ENCODE measurements around the gene SPNS2. TPM values are rescaled to one million over a fixed set of nuclear protein-coding genes. Genes with fewer than 3 reads are reported as not detected.
A peak's percentile ranks its signal among the peaks of the same experiment; 100 is the strongest.

SPNS2 gene
- total and polyA plus RNA-seq, 4 donors, result 2.3 to 56.2 (median 17.2) TPM

DNA sequence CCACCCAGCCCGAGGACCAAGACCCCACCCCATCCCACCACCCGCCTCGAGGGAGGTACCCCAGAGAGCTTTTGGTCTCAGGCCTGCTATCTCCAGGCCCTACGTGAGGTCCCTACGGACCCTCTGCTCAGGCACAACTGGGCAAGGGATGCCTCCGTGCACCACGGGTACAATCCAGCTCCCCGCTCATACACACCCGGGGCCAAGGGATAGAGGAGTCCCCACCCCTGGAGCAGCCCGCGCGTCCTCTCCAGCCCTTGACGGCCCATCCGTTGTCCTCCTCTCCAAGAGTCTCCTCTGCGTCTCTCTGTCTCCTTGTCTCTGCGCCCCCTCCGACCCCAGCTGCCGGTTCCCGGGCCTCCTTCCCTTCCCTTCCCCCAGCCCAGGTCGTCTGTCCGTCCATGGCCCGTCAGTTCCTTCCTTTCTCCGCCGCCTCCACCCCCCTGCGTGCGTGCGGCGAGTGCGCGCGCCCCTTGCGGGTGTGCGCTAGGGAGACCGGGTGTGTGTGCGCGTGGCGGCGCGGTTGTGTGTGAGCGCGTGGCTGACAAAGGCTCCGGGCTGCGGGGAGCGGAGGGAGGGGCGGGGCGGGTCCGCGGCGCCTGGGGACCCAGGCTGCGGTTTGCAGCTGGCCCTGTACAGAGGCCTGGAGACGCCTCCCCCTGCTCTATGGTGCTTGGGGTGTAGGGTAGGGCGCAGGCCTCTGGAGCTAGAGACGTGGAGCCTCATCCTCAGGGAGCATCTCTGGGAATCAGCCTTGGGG lies 930 bp downstream of the SPNS2 start:
- DNase-seq, result no peak
- intact Hi-C loops (cut with DNase I), result loop anchor here in 1 of 2 donors (5.0 kb wide), 1 partner anchor 58 kb away; the partner anchor contains the start of gene MYBBP1A

DNA sequence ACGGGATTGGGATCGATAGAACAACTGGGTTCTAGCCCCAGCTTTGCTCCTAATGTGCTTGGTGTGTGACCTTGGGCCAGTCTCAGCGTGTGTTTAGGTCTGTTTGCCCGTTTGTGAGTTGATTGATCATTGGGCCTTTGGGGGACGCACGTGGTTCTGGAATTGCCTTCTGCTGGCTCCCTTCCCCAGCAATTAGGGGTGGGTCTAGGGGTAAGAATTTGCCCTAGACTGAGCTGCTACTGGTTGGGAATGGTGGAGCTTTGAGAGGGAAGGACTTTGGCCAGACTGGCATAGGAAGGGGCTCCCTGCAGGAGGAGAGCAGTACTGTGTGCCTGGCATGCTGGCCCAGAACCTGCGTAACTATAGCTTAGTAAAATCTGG lies 1.5 kb downstream of the SPNS2 start:
- H3K4me1 ChIP-seq (ENCODE audit: control insufficient read depth in 1 of 2, insufficient read depth in 2 of 2, low read length in 2 of 2), result no peaks in the 10 kb centered on the region
- ATAC-seq (ENCODE audit: low FRiP score) (no peak), DNase-seq (no peak)
- no peaks in the 10 kb centered on the region for H3K9me3 ChIP-seq (ENCODE audit: control insufficient read depth, low read length)
- H3K4me3 ChIP-seq (ENCODE audit: low read length in 2 of 2), result no peak overlapping the region
- no peaks in the 10 kb centered on the region for H3K36me3 ChIP-seq (ENCODE audit: control insufficient read depth in 1 of 2, insufficient read depth in 2 of 2, low read length in 1 of 2)
- intact Hi-C loops (cut with DNase I), result no loop called here
- H3K27ac ChIP-seq (ENCODE audit: low read depth in 1 of 2, low read length in 2 of 2), result no peak overlapping the region
- WGBS, 2 donors, result 35 to 46% methylated on average over 7 of the region's 7 CpGs
- H3K27me3 ChIP-seq (ENCODE audit: control insufficient read depth in 1 of 2, insufficient read depth in 2 of 2, low read length in 1 of 2), result no peaks in the 10 kb centered on the region

More for the DNA sequence above, 930 bp downstream of the SPNS2 start:
- Histone ChIP-seq H3K4me3 (ENCODE audit: low read length in 2 of 2) (no peak overlapping the region), H3K4me1 (ENCODE audit: control insufficient read depth in 1 of 2, insufficient read depth in 2 of 2, low read length in 2 of 2) (no peaks in the 10 kb centered on the region), H3K9me3 (ENCODE audit: control insufficient read depth, low read length) (no peaks in the 10 kb centered on the region), H3K27me3 (ENCODE audit: control insufficient read depth in 1 of 2, insufficient read depth in 2 of 2, low read length in 1 of 2) (no peaks in the 10 kb centered on the region), H3K36me3 (ENCODE audit: control insufficient read depth in 1 of 2, insufficient read depth in 2 of 2, low read length in 1 of 2) (no peaks in the 10 kb centered on the region), H3K27ac (ENCODE audit: low read depth in 1 of 2, low read length in 2 of 2) (no peak overlapping the region)
- WGBS, 2 donors, result 1 to 2% methylated on average over 42 to 53 of the region's 53 CpGs
- ATAC-seq (ENCODE audit: low FRiP score), result peak; percentile 19

DNA sequence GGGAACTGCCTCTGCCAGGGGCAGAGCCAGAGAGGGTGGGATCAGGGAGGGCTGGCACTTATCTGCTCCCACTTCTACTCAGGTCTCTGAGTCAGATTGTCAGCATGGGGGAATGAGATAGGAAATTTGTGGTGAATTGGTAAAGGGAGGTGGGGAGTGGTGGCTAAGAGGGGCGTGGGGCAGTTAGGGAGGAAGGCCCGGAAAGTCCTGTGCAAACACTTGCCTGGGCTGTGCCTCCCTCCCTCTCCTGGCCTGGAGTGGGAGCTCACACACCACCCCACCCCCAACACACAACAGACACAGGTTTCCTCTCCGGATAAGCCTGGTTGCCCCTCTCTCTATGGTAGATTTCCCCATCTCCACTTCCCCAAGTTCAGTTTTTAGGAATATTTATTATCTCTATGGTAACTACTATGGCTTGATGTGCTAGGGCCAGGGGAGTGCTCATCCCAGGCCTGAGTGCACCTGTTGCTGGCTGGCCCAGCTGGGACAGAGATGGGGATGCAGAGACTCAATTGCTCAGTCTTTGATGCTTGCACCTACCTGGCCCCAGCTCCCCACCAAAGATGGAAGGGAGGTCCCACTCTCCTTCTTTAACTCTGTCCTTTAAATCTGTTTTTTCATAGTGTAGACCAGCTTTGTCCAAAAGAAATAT lies 2.7 kb downstream of the SPNS2 start:
- intact Hi-C loops (cut with DNase I), result no loop called here
- Histone ChIP-seq H3K4me1 (ENCODE audit: control insufficient read depth in 1 of 2, insufficient read depth in 2 of 2, low read length in 2 of 2) (no peaks in the 10 kb centered on the region), H3K27ac (ENCODE audit: low read depth in 1 of 2, low read length in 2 of 2) (no peak overlapping the region), H3K36me3 (ENCODE audit: control insufficient read depth in 1 of 2, insufficient read depth in 2 of 2, low read length in 1 of 2) (no peaks in the 10 kb centered on the region), H3K27me3 (ENCODE audit: control insufficient read depth in 1 of 2, insufficient read depth in 2 of 2, low read length in 1 of 2) (no peaks in the 10 kb centered on the region), H3K9me3 (ENCODE audit: control insufficient read depth, low read length) (no peaks in the 10 kb centered on the region), H3K4me3 (ENCODE audit: low read length in 2 of 2) (no peak overlapping the region)
- DNase-seq, result no peak
- WGBS, 2 donors, result 64 to 69% methylated on average over 3 of the region's 3 CpGs
- ATAC-seq (ENCODE audit: low FRiP score), result no peak

DNA sequence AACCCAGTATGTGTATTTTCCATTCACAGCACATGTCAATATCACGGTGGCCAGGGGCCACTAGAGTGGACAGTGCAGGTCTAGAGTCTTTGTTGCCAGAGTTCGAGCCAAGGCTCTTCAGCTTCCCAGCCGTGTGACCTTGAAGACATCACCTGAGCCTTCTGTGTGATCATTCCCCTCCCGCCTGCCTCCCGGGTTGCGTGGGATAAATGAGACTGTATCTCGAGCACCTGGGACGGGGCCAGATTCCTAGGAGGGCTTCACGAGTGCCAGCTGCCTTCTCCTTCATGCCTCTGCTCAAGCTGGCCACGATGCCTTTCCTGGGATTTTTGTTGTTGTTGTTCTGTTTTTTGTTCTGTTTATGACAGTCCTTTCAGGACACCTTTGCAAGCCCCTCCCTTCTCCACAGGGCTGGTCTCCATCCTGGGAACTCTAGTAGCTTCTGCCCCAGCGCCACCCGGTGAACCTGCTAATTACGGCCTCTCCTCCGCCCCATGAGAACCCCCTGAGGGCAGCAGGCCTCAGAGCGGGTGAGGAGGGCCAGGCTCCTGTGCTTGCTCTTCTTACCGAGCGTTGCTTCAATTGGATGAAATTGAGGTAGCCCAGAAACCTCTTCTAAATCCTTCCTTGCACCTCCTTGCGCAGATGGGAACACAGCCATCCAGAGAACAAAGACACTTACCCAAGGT lies 3.9 kb downstream of the SPNS2 start:
- intact Hi-C loops (cut with DNase I), result no loop called here
- Histone ChIP-seq H3K4me3 (ENCODE audit: low read length in 2 of 2) (no peak overlapping the region), H3K36me3 (ENCODE audit: control insufficient read depth in 1 of 2, insufficient read depth in 2 of 2, low read length in 1 of 2) (no peaks in the 10 kb centered on the region), H3K9me3 (ENCODE audit: control insufficient read depth, low read length) (no peaks in the 10 kb centered on the region), H3K27me3 (ENCODE audit: control insufficient read depth in 1 of 2, insufficient read depth in 2 of 2, low read length in 1 of 2) (no peaks in the 10 kb centered on the region), H3K27ac (ENCODE audit: low read depth in 1 of 2, low read length in 2 of 2) (no peak overlapping the region), H3K4me1 (ENCODE audit: control insufficient read depth in 1 of 2, insufficient read depth in 2 of 2, low read length in 2 of 2) (no peaks in the 10 kb centered on the region)
- ATAC-seq (ENCODE audit: low FRiP score) (no peak), DNase-seq (no peak)
- 87 to 90% methylated on average over 18 of the region's 18 CpGs for WGBS, 2 donors

GRCh38 chr17:4503283-4504025 lies 4.8 kb downstream of the SPNS2 start:
- Histone ChIP-seq H3K36me3 (ENCODE audit: control insufficient read depth in 1 of 2, insufficient read depth in 2 of 2, low read length in 1 of 2) (no peaks in the 10 kb centered on the region), H3K4me3 (ENCODE audit: low read length in 2 of 2) (no peak overlapping the region), H3K9me3 (ENCODE audit: control insufficient read depth, low read length) (no peaks in the 10 kb centered on the region), H3K27me3 (ENCODE audit: control insufficient read depth in 1 of 2, insufficient read depth in 2 of 2, low read length in 1 of 2) (no peaks in the 10 kb centered on the region), H3K4me1 (ENCODE audit: control insufficient read depth in 1 of 2, insufficient read depth in 2 of 2, low read length in 2 of 2) (no peaks in the 10 kb centered on the region), H3K27ac (ENCODE audit: low read depth in 1 of 2, low read length in 2 of 2) (no peak overlapping the region)
- DNase-seq (no peak), ATAC-seq (ENCODE audit: low FRiP score) (no peak)
- intact Hi-C loops (cut with DNase I), result no loop called here
- 89 to 100% methylated on average over 4 of the region's 4 CpGs for WGBS, 2 donors

GRCh38 chr17:4504188-4504587 lies 5.5 kb downstream of the SPNS2 start:
- ATAC-seq (ENCODE audit: low FRiP score) (no peak), DNase-seq (no peak)
- H3K36me3 ChIP-seq (ENCODE audit: control insufficient read depth in 1 of 2, insufficient read depth in 2 of 2, low read length in 1 of 2), result no peaks in the 10 kb centered on the region
- H3K4me3 ChIP-seq (ENCODE audit: low read length in 2 of 2), result no peak overlapping the region
- no peaks in the 10 kb centered on the region for H3K4me1 ChIP-seq (ENCODE audit: control insufficient read depth in 1 of 2, insufficient read depth in 2 of 2, low read length in 2 of 2)
- H3K9me3 ChIP-seq (ENCODE audit: control insufficient read depth, low read length), result no peaks in the 10 kb centered on the region
- no peaks in the 10 kb centered on the region for H3K27me3 ChIP-seq (ENCODE audit: control insufficient read depth in 1 of 2, insufficient read depth in 2 of 2, low read length in 1 of 2)
- WGBS, 2 donors, result 89 to 93% methylated on average over 5 of the region's 5 CpGs
- intact Hi-C loops (cut with DNase I), result no loop called here
- no peak overlapping the region for H3K27ac ChIP-seq (ENCODE audit: low read depth in 1 of 2, low read length in 2 of 2)

DNA sequence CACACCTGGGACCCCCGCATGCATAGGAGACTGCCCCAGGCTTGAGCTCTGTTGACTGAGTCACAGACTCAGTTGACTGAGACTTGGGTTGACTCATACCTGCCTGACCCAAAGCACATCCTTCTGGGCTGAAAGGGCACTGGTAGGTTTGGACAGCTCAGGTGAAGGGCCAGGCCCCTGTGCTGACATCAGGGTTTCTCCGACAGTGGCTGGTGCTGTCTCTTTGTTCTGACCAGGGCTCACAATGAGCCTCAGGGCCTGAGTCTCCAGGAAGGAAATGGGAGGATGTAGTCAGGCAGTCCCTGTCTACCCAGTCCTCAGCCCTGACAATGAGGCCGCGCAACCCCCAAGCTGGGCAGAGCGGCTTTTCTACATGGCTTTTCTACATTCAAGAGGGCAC lies 6.5 kb downstream of the SPNS2 start:
- Histone ChIP-seq H3K4me1 (ENCODE audit: control insufficient read depth in 1 of 2, insufficient read depth in 2 of 2, low read length in 2 of 2) (no peaks in the 10 kb centered on the region), H3K27ac (ENCODE audit: low read depth in 1 of 2, low read length in 2 of 2) (no peak overlapping the region), H3K27me3 (ENCODE audit: control insufficient read depth in 1 of 2, insufficient read depth in 2 of 2, low read length in 1 of 2) (no peaks in the 10 kb centered on the region), H3K4me3 (ENCODE audit: low read length in 2 of 2) (no peak overlapping the region), H3K9me3 (ENCODE audit: control insufficient read depth, low read length) (no peaks in the 10 kb centered on the region), H3K36me3 (ENCODE audit: control insufficient read depth in 1 of 2, insufficient read depth in 2 of 2, low read length in 1 of 2) (no peaks in the 10 kb centered on the region)
- no peak for ATAC-seq (ENCODE audit: low FRiP score)
- intact Hi-C loops (cut with DNase I), result no loop called here
- DNase-seq, result no peak
- WGBS, 2 donors, result 90 to 98% methylated on average over 5 of the region's 5 CpGs

DNA sequence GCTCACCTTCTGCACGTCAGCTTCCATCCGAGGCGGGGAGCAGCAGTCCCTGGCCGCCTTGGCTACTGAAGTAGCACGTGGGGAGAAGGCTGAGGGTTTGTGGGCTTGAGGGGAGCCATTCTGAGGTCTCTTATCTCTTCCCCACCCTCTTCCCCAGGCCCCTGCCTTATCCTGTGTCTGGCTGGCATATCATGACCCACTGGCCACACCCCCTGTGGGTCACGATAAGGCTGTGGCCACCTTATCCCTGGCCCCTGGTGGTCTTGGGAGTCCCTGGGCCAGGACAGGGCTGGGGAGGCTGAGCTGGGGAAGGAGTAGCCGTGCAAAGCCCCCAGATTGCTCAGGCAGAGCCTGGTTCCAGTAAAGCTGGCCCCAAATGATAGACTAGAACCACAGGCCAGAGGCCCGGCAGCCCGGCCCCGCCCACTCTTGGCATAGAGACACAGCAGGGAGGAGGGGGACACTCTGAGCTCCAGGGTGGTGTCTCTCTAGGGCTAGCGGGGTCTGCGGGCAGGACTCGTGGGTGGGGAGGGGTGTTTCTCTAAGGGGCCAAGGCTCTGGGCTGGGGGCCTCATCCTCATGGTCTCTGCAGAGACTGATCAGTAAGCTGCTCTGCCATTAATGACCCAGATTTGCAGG lies 7.6 kb downstream of the SPNS2 start:
- intact Hi-C loops (cut with DNase I), result no loop called here
- ATAC-seq (ENCODE audit: low FRiP score) (no peak), DNase-seq (no peak)
- no peak overlapping the region for H3K4me3 ChIP-seq (ENCODE audit: low read length in 2 of 2)
- no peaks in the 10 kb centered on the region for H3K9me3 ChIP-seq (ENCODE audit: control insufficient read depth, low read length)
- no peaks in the 10 kb centered on the region for H3K27me3 ChIP-seq (ENCODE audit: control insufficient read depth in 1 of 2, insufficient read depth in 2 of 2, low read length in 1 of 2)
- H3K27ac ChIP-seq (ENCODE audit: low read depth in 1 of 2, low read length in 2 of 2), result no peak overlapping the region
- 67 to 77% methylated on average over 13 of the region's 13 CpGs for WGBS, 2 donors
- no peaks in the 10 kb centered on the region for H3K36me3 ChIP-seq (ENCODE audit: control insufficient read depth in 1 of 2, insufficient read depth in 2 of 2, low read length in 1 of 2)
- H3K4me1 ChIP-seq (ENCODE audit: control insufficient read depth in 1 of 2, insufficient read depth in 2 of 2, low read length in 2 of 2), result no peaks in the 10 kb centered on the region
